Measurements from ENCODE around the gene GKN1. TPM values are rescaled to one million over a fixed set of nuclear protein-coding genes. Genes with fewer than 3 reads are reported as not detected.

The GKN1 gene
- total and polyA plus RNA-seq, 2 donors (not counting 3 experiments of a cell fraction or from before 2014, with no cell fraction given) = not detected

DNA sequence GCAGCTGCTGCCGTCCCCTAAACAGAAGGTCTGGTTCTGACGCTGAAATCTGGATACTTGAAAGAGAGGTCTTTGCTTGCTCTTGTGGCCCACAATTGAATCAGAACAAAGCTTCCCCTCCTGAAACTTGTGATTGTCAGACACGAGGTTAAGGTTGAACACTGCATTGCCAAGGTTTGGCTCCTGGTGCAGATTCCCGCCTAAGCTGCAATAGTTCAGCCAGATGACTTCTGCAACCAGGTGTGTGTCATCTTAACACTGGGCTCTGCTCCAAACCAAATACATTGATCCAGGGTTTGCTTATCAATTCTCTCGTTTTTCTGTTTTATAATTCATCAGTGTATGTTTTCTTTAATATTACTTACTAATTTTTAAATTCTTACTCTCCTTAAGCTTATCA lies 14.6 kb downstream of the GKN1 start:
- Histone ChIP-seq H3K36me3 (ENCODE audit: control insufficient read depth in 2 of 2, extremely low read depth in 1 of 2, insufficient read depth in 2 of 2, low read length in 2 of 2) (no peaks in the 10 kb centered on the region), H3K4me2 (ENCODE audit: insufficient read depth, low read length) (no peak overlapping the region), H3K4me1 (ENCODE audit: control insufficient read depth, extremely low read depth, insufficient read depth, low read length) (no peaks in the 10 kb centered on the region), H3K9me3 (replicated peaks; ENCODE audit: control insufficient read depth, insufficient read depth, low read length) (no peaks in the 10 kb centered on the region), H3K79me2 (ENCODE audit: control insufficient read depth, insufficient read depth, low read length) (no peaks in the 10 kb centered on the region), H3K9ac (replicated peaks; ENCODE audit: extremely low read depth, insufficient read depth, low read length) (no peak overlapping the region), H3K27ac (ENCODE audit: insufficient read depth, low read depth, low read length) (no peak overlapping the region), H3K27me3 (ENCODE audit: control insufficient read depth in 2 of 2, insufficient read depth in 2 of 2, low read length in 2 of 2) (peaks cover 15 to 21% of the 10 kb centered on the region in 2 experiments), H4K20me1 (replicated peaks; ENCODE audit: control insufficient read depth, extremely low read depth, insufficient read depth, low read length) (no peaks in the 10 kb centered on the region), H3K4me3 (replicated peaks in 1 of 3; ENCODE audit: insufficient read depth in 1 of 3, low read depth in 1 of 3, low read length in 3 of 3) (no peak overlapping the region), H2AFZ (ENCODE audit: low read depth, low read length) (no peak overlapping the region), H3K9me1 (replicated peaks; ENCODE audit: control insufficient read depth, extremely low read depth, insufficient read depth, low read length) (no peaks in the 10 kb centered on the region)
- TF ChIP-seq POLR2A (IDR thresholded peaks at IDR 0.05; ENCODE audit: low read depth, low read length) = no peak
- TF ChIP-seq, protein P1, sequence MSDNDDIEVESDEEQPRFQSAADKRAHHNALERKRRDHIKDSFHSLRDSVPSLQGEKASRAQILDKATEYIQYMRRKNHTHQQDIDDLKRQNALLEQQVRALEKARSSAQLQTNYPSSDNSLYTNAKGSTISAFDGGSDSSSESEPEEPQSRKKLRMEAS (IDR thresholded peaks at IDR 0.05; ENCODE audit: insufficient read depth, insufficient read length) = no peak
- TF ChIP-seq POLR2AphosphoS5 (IDR thresholded peaks at IDR 0.05; ENCODE audit: insufficient read depth, low read depth, low read length) = no peak
- no peak for TF ChIP-seq EZH2 (IDR thresholded peaks at IDR 0.05; ENCODE audit: borderline replicate concordance, low read depth, low read length, severe bottlenecking)
- no peak for TF ChIP-seq JUN (IDR thresholded peaks at IDR 0.05; ENCODE audit: borderline replicate concordance, insufficient read depth, insufficient read length, low read depth)
- TF ChIP-seq CTCF (IDR thresholded peaks at IDR 0.05; ENCODE audit: extremely low read depth in 1 of 2, insufficient read depth in 1 of 2, low read depth in 1 of 2, low read length in 2 of 2) = no peak
- TF ChIP-seq GATA2 (IDR thresholded peaks at IDR 0.05; ENCODE audit: insufficient read depth, insufficient read length, low read depth, low read length) = no peak
- TF ChIP-seq MYC (IDR thresholded peaks at IDR 0.05; ENCODE audit: low read depth, low read length) = no peak
- TF ChIP-seq FOS (IDR thresholded peaks at IDR 0.05; ENCODE audit: borderline replicate concordance, insufficient read depth, low read length) = no peak
- dilution Hi-C loops (cut with MboI; ENCODE audit: extremely low pct_ligation_motif_present, low sequenced_read_pairs) = no loop called here
- CTCF ChIA-PET = interaction anchor here (0.9 to 2.0 kb wide), 4 partner anchors 14 to 393 kb away, joined by 3 to 8 read pairs (median 4); no protein-coding TSS in a partner anchor
- DNase-seq (ENCODE audit: low read depth, low spot score) (no peak), FAIRE-seq (no peak)
- intact Hi-C loops (cut with micrococcal nuclease) = no loop called here
- no TSS peak for BruUV-seq (replicated peaks)
- POLR2A ChIA-PET = no interaction called here

All from endothelial cell of umbilical vein (primary cell).